ENCODE measurements around the gene RGS12.

RGS12 gene

DNA sequence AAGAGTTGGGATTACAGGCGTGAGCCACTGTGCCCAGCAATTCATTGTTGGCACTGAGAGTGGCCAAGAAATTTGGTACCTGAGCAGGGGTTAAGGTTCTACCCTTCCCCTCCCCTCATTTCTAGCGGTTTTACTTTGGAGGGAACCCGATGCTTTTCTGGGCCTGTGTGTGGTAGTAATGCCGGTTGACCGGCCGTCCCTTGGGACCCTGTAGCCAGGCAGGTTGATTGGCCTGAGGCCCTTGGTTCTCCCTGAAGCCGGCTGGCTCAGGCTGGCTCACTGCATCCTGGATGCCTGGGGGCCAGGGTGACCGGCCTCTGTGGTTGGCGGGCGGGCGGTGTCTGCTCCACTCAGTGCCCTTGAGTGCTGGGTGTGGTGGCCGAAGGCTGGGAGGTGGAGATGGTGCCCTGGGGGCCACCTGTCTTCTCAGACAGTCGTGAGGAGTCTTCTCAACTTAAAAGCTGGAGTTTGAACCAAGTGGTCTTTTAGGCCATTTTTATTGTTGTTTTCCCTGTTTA is 45.6 kb downstream of the RGS12 start:
- Histone ChIP-seq H3K4me2 (ENCODE audit: low read length) (no peak overlapping the region), H3K9me2 (replicated peaks; ENCODE audit: control insufficient read depth, low read length) (no peaks in the 10 kb centered on the region), H3K9me3 (ENCODE audit: control insufficient read depth, insufficient read depth, low read length) (no peaks in the 10 kb centered on the region), H3K4me1 (ENCODE audit: control insufficient read depth, low read length) (peaks cover 4% of the 10 kb centered on the region), H3K36me3 (ENCODE audit: control insufficient read depth, low read length) (no peaks in the 10 kb centered on the region), H4K20me1 (ENCODE audit: control insufficient read depth, insufficient read depth, low read depth, low read length) (no peaks in the 10 kb centered on the region), H3K4me3 (ENCODE audit: low read length) (no peak overlapping the region), H3K79me2 (ENCODE audit: control insufficient read depth, low read length) (no peaks in the 10 kb centered on the region), H3K27me3 (ENCODE audit: control insufficient read depth, low read length) (peaks cover 6% of the 10 kb centered on the region; the same call in 1 of the 2 replicates), H3K27ac (ENCODE audit: low read depth, low read length) (no peak overlapping the region), H3F3A (ENCODE audit: control insufficient read depth, insufficient read depth) (no peaks in the 10 kb centered on the region)
- TF ChIP-seq, protein P1, sequence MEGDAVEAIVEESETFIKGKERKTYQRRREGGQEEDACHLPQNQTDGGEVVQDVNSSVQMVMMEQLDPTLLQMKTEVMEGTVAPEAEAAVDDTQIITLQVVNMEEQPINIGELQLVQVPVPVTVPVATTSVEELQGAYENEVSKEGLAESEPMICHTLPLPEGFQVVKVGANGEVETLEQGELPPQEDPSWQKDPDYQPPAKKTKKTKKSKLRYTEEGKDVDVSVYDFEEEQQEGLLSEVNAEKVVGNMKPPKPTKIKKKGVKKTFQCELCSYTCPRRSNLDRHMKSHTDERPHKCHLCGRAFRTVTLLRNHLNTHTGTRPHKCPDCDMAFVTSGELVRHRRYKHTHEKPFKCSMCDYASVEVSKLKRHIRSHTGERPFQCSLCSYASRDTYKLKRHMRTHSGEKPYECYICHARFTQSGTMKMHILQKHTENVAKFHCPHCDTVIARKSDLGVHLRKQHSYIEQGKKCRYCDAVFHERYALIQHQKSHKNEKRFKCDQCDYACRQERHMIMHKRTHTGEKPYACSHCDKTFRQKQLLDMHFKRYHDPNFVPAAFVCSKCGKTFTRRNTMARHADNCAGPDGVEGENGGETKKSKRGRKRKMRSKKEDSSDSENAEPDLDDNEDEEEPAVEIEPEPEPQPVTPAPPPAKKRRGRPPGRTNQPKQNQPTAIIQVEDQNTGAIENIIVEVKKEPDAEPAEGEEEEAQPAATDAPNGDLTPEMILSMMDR (IDR thresholded peaks at IDR 0.05; ENCODE audit: low read depth, low read length, poor library complexity, severe bottlenecking), result no peak
- no peak for TF ChIP-seq EZH2phosphoT487 (IDR thresholded peaks at IDR 0.05; ENCODE audit: borderline replicate concordance, low read length)

DNA sequence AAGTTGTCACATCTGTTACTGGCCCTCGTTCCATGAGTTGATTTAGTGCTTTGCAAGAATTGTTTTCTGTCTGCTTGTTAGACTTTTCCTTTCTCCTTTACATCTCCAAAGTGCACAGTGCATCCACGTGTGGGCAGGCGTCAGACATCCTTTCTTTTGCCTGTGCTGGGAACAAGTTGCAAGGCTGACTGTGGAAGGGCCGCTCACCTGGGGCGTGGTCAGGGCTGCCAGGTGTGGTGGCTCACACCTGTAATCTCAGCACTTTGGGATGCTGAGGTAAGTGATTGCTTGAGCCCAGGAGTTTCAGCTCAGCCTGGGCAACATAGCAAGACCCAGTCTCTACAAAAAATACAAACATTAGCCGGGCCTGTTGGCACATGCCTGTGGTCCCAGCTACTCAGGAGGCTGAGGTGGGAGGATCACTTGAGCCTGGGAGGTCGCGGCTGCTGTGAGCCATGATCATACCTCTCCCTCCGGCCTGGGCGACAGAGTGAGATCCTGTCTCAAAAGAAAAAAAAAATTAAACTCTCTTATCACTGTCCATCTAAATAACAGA is 46.2 kb downstream of the RGS12 start:
- Histone ChIP-seq H3K36me3 (ENCODE audit: control insufficient read depth, low read length) (no peaks in the 10 kb centered on the region), H3F3A (ENCODE audit: control insufficient read depth, insufficient read depth) (no peaks in the 10 kb centered on the region), H3K9me2 (replicated peaks; ENCODE audit: control insufficient read depth, low read length) (no peaks in the 10 kb centered on the region), H3K9me3 (ENCODE audit: control insufficient read depth, insufficient read depth, low read length) (no peaks in the 10 kb centered on the region), H3K4me1 (ENCODE audit: control insufficient read depth, low read length) (peaks cover 4% of the 10 kb centered on the region), H3K4me2 (ENCODE audit: low read length) (no peak overlapping the region), H3K27ac (ENCODE audit: low read depth, low read length) (no peak overlapping the region), H3K27me3 (ENCODE audit: control insufficient read depth, low read length) (peaks cover 5% of the 10 kb centered on the region; the same call in 1 of the 2 replicates), H3K79me2 (ENCODE audit: control insufficient read depth, low read length) (no peaks in the 10 kb centered on the region), H4K20me1 (ENCODE audit: control insufficient read depth, insufficient read depth, low read depth, low read length) (no peaks in the 10 kb centered on the region), H3K4me3 (ENCODE audit: low read length) (no peak overlapping the region)
- TF ChIP-seq, protein P1 (IDR thresholded peaks at IDR 0.05; ENCODE audit: low read depth, low read length, poor library complexity, severe bottlenecking), result no peak
- no peak for TF ChIP-seq EZH2phosphoT487 (IDR thresholded peaks at IDR 0.05; ENCODE audit: borderline replicate concordance, low read length)

DNA sequence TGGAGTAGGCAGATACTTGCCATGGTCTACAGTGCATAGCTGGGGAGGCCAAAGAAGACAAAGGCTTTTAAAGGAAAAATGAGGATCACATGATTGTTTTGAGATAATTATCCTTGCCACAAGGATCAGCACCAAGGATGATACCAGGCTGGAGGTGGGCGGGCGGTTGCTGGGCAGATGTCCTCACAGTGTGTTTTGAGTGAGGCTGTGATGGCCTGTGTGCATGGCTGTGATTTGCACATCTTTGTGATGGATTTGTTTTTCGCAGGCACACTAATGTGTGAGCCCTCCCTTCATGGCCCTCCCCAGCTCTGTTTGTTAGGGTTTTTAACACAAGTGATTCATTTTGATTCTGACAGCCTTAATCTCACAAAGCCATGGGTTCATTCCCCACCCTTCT is 46.8 kb downstream of the RGS12 start:
- Histone ChIP-seq H3K27ac (ENCODE audit: low read depth, low read length) (no peak overlapping the region), H3K4me2 (ENCODE audit: low read length) (no peak overlapping the region), H3K4me1 (ENCODE audit: control insufficient read depth, low read length) (peaks cover 4% of the 10 kb centered on the region)

More for the DNA sequence above, 46.8 kb downstream of the RGS12 start:
- TF ChIP-seq EZH2phosphoT487 (IDR thresholded peaks at IDR 0.05; ENCODE audit: borderline replicate concordance, low read length), result no peak
- TF ChIP-seq, protein P1 (IDR thresholded peaks at IDR 0.05; ENCODE audit: low read depth, low read length, poor library complexity, severe bottlenecking), result no peak
- H3K36me3 ChIP-seq (ENCODE audit: control insufficient read depth, low read length), result no peaks in the 10 kb centered on the region
- H3K9me2 ChIP-seq (replicated peaks; ENCODE audit: control insufficient read depth, low read length), result no peaks in the 10 kb centered on the region
- H3K79me2 ChIP-seq (ENCODE audit: control insufficient read depth, low read length), result no peaks in the 10 kb centered on the region
- H3K9me3 ChIP-seq (ENCODE audit: control insufficient read depth, insufficient read depth, low read length), result no peaks in the 10 kb centered on the region
- no peaks in the 10 kb centered on the region for H3F3A ChIP-seq (ENCODE audit: control insufficient read depth, insufficient read depth)
- H3K27me3 ChIP-seq (ENCODE audit: control insufficient read depth, low read length), result peaks cover 3% of the 10 kb centered on the region; the same call in 1 of the 2 replicates
- H4K20me1 ChIP-seq (ENCODE audit: control insufficient read depth, insufficient read depth, low read depth, low read length), result no peaks in the 10 kb centered on the region
- no peak overlapping the region for H3K4me3 ChIP-seq (ENCODE audit: low read length)
